Cardiac atrium fibroblast (primary cell): Measurements from ENCODE around the gene MCU. TPM values are rescaled to one million over a fixed set of nuclear protein-coding genes. Genes with fewer than 3 reads are reported as not detected.

ENCODE experiments used
- total RNA-seq: library from RNA; depleted of rRNA; stranded (reverse); fragments of >200 nt; gene quantifications from 2 replicates; pipeline ENCODE4 v1.2.3, GENCODE V29; 2015

The MCU gene, protein sequence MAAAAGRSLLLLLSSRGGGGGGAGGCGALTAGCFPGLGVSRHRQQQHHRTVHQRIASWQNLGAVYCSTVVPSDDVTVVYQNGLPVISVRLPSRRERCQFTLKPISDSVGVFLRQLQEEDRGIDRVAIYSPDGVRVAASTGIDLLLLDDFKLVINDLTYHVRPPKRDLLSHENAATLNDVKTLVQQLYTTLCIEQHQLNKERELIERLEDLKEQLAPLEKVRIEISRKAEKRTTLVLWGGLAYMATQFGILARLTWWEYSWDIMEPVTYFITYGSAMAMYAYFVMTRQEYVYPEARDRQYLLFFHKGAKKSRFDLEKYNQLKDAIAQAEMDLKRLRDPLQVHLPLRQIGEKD
- 20.7 and 24.4 TPM in 2 replicates for total RNA-seq

DNA sequence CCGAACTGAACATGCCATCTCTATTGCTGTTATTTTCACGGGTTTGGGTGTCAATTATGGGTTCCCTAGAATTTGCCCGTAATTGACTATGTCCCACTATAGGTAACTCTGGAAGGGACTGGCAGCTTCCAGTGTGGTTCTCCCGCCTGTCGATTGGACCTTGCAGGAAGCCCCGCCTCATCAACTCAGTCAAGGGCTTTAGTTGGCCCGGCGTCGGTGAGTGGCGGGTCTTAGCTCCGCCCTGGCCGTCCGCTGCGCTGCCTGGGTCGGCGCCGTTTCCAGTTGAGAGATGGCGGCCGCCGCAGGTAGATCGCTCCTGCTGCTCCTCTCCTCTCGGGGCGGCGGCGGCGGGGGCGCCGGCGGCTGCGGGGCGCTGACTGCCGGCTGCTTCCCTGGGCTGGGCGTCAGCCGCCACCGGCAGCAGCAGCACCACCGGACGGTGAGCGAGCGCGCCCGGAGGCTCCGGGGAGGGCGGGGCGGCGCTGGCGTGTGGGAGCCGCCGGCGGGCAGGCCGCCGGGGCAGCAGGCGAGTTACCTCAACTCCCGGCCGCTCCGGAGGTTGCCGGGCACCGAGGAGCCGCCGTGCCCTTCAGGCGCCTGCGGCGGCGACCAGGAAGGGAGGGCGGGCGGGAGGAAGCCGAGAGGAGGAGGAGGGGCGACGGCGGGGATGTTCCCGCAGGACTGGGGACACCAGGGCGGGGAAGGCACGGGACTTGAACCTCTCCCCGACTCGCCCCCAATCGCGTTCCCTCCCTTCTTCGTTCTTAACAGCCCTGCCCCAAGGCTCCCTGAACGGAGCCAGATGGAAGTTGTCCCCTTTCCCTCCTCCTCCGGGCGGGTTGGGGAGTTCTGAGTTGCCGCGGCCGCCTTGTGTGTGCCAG is at the start of gene MCU:
TSS of gene MCU (plus strand) at position 281 of the 881 bp plus-strand sequence. CDS start at position 290, 9 bp downstream.

DNA sequence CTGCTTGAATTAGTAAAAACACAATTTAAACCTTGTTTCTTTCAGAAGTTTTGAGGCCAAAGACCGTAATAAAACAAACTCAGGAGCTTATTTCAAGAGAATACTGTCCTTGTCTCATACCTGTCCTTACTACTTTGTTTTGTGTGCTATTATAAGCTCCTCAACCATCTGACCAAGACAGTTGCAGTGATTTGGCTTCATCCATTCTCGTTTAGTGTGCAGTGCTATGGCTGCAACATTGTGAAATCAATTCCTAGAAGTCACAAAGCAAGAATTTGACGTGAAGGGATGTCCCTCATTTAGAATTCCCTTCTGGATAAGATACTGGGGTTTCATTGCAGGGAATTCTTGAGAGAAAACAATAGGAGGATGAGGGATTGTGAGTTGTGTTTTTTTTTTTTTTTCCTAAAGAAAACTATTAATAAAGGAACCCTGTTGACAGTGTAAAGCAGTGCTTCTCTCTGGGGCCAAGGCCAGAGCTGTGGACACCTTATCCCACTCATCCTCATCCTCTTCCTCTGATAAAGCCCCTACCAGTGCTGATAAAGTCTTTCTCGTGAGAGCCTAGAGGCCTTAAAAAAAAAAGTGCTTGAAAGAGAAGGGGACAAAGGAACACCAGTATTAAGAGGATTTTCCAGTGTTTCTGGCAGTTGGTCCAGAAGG is 201.3 kb downstream of the MCU start, which contains the start of gene OIT3:
TSS of gene OIT3 (plus strand) at position 604 of the 663 bp plus-strand sequence. CDS start 60 bp downstream, outside the sequence.

Other genes starting within 250 kb of the MCU start
- gene MICU1, start 66.1 kb upstream of the MCU start, total RNA-seq: 33.6 and 36.0 TPM in 2 replicates
- gene OIT3, start 201.6 kb downstream of the MCU start, total RNA-seq: under 0.01 TPM in 1 of 2 replicates, not detected in the other